ENCODE results near the gene NHS.

Gene NHS

GRCh38 chrX:17689971-17690409 is 315.0 kb downstream of the NHS start:
- DNase-seq: peak; percentile 71

- DNase-seq: no peak
These were observed 317.8 kb downstream of the NHS start for GRCh38 chrX:17692709-17693346.

- DNase-seq: peak; percentile 5
These were observed 322.2 kb downstream of the NHS start for GRCh38 chrX:17697191-17697590.

GRCh38 chrX:17700976-17701375 is 326.0 kb downstream of the NHS start:
- no peak for DNase-seq

GRCh38 chrX:17703201-17703600 is 328.2 kb downstream of the NHS start:
- no peak for DNase-seq

- DNase-seq: no peak
These were observed 330.2 kb downstream of the NHS start for GRCh38 chrX:17705211-17705610.

- DNase-seq: no peak
These were observed 331.7 kb downstream of the NHS start for GRCh38 chrX:17706676-17707075.

GRCh38 chrX:17707731-17708130 is 332.7 kb downstream of the NHS start:
- no peak for DNase-seq

GRCh38 chrX:17710871-17711301 is 335.9 kb downstream of the NHS start:
- DNase-seq: no peak

GRCh38 chrX:17713288-17713687 is 338.3 kb downstream of the NHS start:
- no peak for DNase-seq

- DNase-seq: no peak
These were observed 343.7 kb downstream of the NHS start for GRCh38 chrX:17718649-17719165.

GRCh38 chrX:17719711-17720110 is 344.7 kb downstream of the NHS start:
- no peak for DNase-seq

- no peak for DNase-seq
These were observed 346.7 kb downstream of the NHS start for GRCh38 chrX:17721715-17722114.

GRCh38 chrX:17725181-17725580 is 350.2 kb downstream of the NHS start:
- no peak for DNase-seq

- DNase-seq: no peak
These were observed 357.3 kb downstream of the NHS start for GRCh38 chrX:17732138-17732783.

- DNase-seq: no peak
These were observed 360.4 kb downstream of the NHS start for GRCh38 chrX:17735406-17735805.

- DNase-seq: no peak
These were observed 361.5 kb downstream of the NHS start for GRCh38 chrX:17736478-17736855.

GRCh38 chrX:17736856-17737709 is 362.1 kb downstream of the NHS start, which contains the start of gene SCML1:
SCML1 (plus strand) TSS chrX:17737493; CDS start chrX:17744187, 6,694 bp downstream.
- peak; percentile 93 for DNase-seq

GRCh38 chrX:17737710-17737985 is 362.6 kb downstream of the NHS start:
- DNase-seq: no peak

GRCh38 chrX:17737986-17738713 is 363.1 kb downstream of the NHS start:
- no peak for DNase-seq

- DNase-seq: no peak
These were observed 363.9 kb downstream of the NHS start for GRCh38 chrX:17738737-17739535.
